ENCODE data around the gene COLEC11.

COLEC11 gene

GRCh38 chr2:3596901-3597417 is 2.0 kb downstream of the COLEC11 start:
- peak overlapping the region; percentile 69 for H3K27ac ChIP-seq
- TF ChIP-seq CTCF (conservative IDR thresholded peaks at IDR 0.05): no peak

GRCh38 chr2:3597567-3597966 is 2.7 kb downstream of the COLEC11 start:
- no peak for TF ChIP-seq CTCF (conservative IDR thresholded peaks at IDR 0.05)
- H3K27ac ChIP-seq: peak overlapping the region; percentile 69

GRCh38 chr2:3598197-3598910 is 3.4 kb downstream of the COLEC11 start:
- H3K27ac ChIP-seq: peak overlapping the region; percentile 69
- TF ChIP-seq CTCF (conservative IDR thresholded peaks at IDR 0.05): no peak

GRCh38 chr2:3598912-3599854 is 4.3 kb downstream of the COLEC11 start:
- TF ChIP-seq CTCF (conservative IDR thresholded peaks at IDR 0.05): no peak
- H3K27ac ChIP-seq: peak overlapping the region; percentile 69

GRCh38 chr2:3600256-3600855 is 5.4 kb downstream of the COLEC11 start:
- no peak overlapping the region for H3K27ac ChIP-seq
- TF ChIP-seq CTCF (conservative IDR thresholded peaks at IDR 0.05): no peak

- no peak overlapping the region for H3K27ac ChIP-seq
Measured at GRCh38 chr2:3601561-3602271, 6.8 kb downstream of the COLEC11 start.

More at GRCh38 chr2:3601561-3602271, 6.8 kb downstream of the COLEC11 start:
- no peak for TF ChIP-seq CTCF (conservative IDR thresholded peaks at IDR 0.05)
